K562 (cell line): ENCODE results near the gene NACC1. TPM values are rescaled to one million over a fixed set of nuclear protein-coding genes. Genes with fewer than 3 reads are reported as not detected.

Source experiments
- EP400 ChIP-seq: fragments of 450-650 bp; IDR thresholded peaks from 2 replicates; pipeline ENCODE4 v1.6.1; 2017; ENCODE audit warnings: antibody characterized with exemption, mild to moderate bottlenecking, moderate library complexity
- GATAD2B ChIP-seq: fragments of 450-650 bp; IDR thresholded peaks from 2 replicates; pipeline ENCODE4 v1.6.1; 2017; ENCODE audit warnings: mild to moderate bottlenecking, borderline replicate concordance
- MYNN ChIP-seq, 2 experiments: sonication (generic); formaldehyde crosslinking in 1 of 2; IDR thresholded peaks; 2 replicates each; pipeline versions ENCODE4 v1.5.0 to v1.6.1; 2016 to 2020; ENCODE audit warnings: antibody characterized with exemption in 1 of 2, missing genetic modification reagents in 1 of 2
- POLR3G ChIP-seq: IDR thresholded peaks from 2 replicates; pipeline ENCODE4 v1.6.1; 2011; ENCODE audit not compliant: insufficient read length, insufficient replicate concordance; ENCODE audit errors: extremely low read depth
- SNIP1 ChIP-seq: fragments of 450-650 bp; IDR thresholded peaks from 2 replicates; pipeline ENCODE4 v1.7.1; 2017; ENCODE audit warnings: low read depth, mild to moderate bottlenecking
- TEAD1 ChIP-seq, 2 experiments: fragments of 450-650 bp in 1 of 2; sonication (generic) in 1 of 2; formaldehyde crosslinking; IDR thresholded peaks; 2 replicates each; pipeline versions ENCODE4 v1.4.0 to v1.8.0; 2020 to 2022; ENCODE audit warnings: mild to moderate bottlenecking in 2 of 2, missing genetic modification reagents in 1 of 2
- TFAM ChIP-seq: fragments of 250-450 bp; sonication (Bioruptor Pico); conservative IDR thresholded peaks from 2 replicates; pipeline ENCODE4 v1.5.0; 2021; ENCODE audit warnings: mild to moderate bottlenecking, moderate library complexity
- ZFX ChIP-seq: sonication (generic); formaldehyde crosslinking; IDR thresholded peaks from 2 replicates; pipeline ENCODE4 v1.8.0; 2022; ENCODE audit warnings: mild to moderate bottlenecking, missing genetic modification reagents, moderate library complexity
- ZNF197 ChIP-seq: fragments of 200-800 bp; sonication (Bioruptor generic); IDR thresholded peaks from 2 replicates; pipeline ENCODE4 v1.6.1; 2016; ENCODE audit warnings: low read depth, missing genetic modification characterization, missing compliant biosample characterization
- polyA plus RNA-seq, 8 experiments: library from polyadenylated mRNA; depleted of rRNA in 4 of 8; stranded (reverse) in 5 of 8; unstranded in 3 of 8; fragments of >200 nt; fragmentation: Nextera tagmentation in 2 of 8; fragmentation: Illumina TruSeq in 1 of 8; extraction: Ambion mirVana in 2 of 8; extraction: Trizol in 1 of 8; gene quantifications; 2 replicates each; pipeline versions ENCODE4 v1.2.1 to v1.2.3, GENCODE V29; 2011 to 2014; ENCODE audit warnings: inconsistent platforms in 1 of 8, missing spikeins in 1 of 8
- total RNA-seq, 7 experiments: library from RNA; depleted of rRNA in 6 of 7; stranded (reverse); fragments of >200 nt in 6 of 7; fragmentation: Illumina TruSeq in 2 of 7; extraction: Trizol in 2 of 7; gene quantifications; 2 replicates each; pipeline versions ENCODE4 v1.2.1 to v1.2.3, GENCODE V29; 2011 to 2021; ENCODE audit warnings: low replicate concordance in 1 of 7
- TF ChIP-seq, protein P1 (sequence below), 2 experiments: fragments of 450-650 bp; IDR thresholded peaks; 2 replicates each; pipeline ENCODE4 v1.6.1; 2016; ENCODE audit warnings: mild to moderate bottlenecking in 2 of 2, borderline replicate concordance in 1 of 2, low read depth in 1 of 2, moderate library complexity in 1 of 2
- TF ChIP-seq, protein P2 (sequence below): IDR thresholded peaks from 2 replicates; pipeline ENCODE4 v1.6.1; 2011; ENCODE audit warnings: borderline replicate concordance, low read depth, mild to moderate bottlenecking, moderate library complexity, low read length; ENCODE audit not compliant: insufficient read depth, poor library complexity, severe bottlenecking
- TF ChIP-seq, protein P3 (sequence below): fragments of 250-450 bp; sonication (Bioruptor Pico); IDR thresholded peaks from 2 replicates; pipeline ENCODE4 v1.8.0; 2021; ENCODE audit warnings: borderline replicate concordance, mild to moderate bottlenecking, moderate library complexity; ENCODE audit not compliant: poor library complexity, severe bottlenecking
- TF ChIP-seq, protein P4 (sequence below), 2 experiments: fragments of 450-650 bp; conservative IDR thresholded peaks; 2 replicates each; pipeline ENCODE4 v1.6.1; 2017; ENCODE audit warnings: mild to moderate bottlenecking in 2 of 2, moderate library complexity in 2 of 2

NACC1 gene
- total and polyA plus RNA-seq, 9 of the 15 experiments (the other 6 are each of a cell fraction or from before 2014, with no cell fraction given): 0.04 to 96.6 (median 25.8) TPM

DNA sequence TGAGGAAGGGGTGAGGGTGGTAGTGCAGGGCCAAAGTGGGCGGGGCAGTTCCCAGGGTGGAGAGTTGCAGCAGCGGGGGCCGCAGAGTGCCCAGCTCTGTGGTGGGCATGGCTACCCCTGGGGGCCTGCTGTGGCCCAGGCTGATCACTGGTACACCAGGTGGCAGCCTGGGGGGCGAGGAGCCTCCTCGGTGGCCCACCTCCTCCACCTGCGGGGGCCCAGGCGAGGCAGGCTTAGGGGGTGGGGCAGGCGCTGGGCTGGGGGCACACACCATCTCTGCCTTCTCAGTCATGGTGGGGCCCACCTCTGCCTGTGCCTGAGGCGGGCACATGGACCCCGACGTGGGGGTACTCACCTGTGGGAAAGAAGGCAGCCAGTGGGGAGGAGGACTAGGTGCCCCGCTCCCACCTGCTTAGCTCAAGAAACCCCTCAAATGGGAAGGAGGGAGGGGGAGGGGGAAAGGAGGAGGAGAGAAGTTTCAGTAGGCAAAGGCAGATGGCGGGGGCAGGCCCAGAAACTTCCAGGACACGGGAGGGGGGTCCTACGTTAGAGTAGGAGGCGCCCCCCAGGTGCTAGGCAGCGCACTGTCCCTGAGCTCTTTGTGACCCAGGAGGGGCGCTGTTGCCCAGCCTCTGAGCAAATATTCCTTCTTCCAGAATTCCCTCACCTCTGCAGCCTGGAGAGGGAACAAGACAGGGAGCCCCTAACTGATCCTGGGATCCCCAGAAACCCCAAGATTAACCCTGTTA, 17.0 kb upstream of the NACC1 start (continued):
- TF ChIP-seq, protein P1, sequence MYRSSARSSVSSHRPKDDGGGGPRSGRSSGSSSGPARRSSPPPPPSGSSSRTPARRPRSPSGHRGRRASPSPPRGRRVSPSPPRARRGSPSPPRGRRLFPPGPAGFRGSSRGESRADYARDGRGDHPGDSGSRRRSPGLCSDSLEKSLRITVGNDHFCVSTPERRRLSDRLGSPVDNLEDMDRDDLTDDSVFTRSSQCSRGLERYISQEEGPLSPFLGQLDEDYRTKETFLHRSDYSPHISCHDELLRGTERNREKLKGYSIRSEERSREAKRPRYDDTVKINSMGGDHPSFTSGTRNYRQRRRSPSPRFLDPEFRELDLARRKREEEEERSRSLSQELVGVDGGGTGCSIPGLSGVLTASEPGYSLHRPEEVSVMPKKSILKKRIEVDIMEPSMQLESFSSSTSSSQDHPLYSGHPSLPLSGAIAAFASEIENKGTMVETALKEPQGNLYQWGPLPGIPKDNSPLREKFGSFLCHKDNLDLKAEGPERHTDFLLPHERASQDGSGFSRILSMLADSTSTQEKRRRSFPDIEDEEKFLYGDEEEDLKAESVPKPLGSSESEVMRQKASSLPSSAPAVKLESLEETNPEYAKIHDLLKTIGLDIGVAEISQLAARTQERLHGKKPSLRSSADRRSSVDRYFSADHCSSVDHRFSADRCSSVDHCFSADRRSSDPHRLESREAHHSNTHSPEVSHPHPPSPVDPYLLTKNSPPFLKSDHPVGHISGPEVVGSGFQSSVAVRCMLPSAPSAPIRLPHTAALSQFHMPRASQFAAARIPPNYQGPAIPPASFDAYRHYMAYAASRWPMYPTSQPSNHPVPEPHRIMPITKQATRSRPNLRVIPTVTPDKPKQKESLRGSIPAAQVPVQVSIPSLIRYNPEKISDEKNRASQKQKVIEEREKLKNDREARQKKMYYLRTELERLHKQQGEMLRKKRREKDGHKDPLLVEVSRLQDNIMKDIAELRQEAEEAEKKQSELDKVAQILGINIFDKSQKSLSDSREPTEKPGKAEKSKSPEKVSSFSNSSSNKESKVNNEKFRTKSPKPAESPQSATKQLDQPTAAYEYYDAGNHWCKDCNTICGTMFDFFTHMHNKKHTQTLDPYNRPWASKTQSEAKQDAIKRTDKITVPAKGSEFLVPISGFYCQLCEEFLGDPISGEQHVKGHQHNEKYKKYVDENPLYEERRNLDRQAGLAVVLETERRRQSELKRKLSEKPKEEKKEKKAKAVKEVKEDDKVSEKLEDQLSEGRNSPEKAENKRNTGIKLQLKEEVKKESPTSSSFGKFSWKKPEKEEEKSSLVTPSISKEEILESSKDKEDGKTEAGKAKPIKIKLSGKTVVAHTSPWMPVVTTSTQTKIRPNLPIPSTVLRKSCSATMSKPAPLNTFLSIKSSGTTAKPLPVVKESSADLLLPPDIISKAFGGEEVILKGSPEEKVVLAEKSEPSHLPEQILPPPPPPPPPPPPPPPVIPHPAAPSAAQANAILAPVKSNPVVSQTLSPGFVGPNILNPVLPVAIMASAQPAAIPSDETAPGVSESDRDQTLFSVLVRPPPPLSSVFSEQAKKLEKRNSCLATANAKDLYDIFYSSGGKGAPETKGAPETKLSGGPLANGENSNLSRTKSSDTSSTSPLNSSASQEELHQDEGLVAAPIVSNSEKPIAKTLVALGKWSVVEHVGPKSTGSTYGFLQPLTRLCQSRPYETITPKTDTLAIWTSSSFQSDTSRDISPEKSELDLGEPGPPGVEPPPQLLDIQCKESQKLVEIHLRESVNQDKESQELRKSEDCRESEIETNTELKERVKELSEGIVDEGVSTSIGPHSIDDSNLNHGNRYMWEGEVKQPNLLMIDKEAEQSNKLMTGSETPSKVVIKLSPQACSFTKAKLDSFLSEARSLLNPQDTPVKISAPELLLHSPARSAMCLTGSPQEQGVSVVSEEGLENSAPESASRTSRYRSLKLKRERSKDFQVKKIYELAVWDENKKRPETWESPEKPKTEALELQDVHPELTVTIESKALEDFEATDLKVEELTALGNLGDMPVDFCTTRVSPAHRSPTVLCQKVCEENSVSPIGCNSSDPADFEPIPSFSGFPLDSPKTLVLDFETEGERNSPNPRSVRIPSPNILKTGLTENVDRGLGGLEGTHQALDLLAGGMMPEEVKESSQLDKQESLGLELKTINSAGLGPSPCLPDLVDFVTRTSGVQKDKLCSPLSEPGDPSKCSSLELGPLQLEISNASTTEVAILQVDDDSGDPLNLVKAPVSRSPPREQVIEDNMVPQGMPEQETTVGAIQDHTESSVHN (IDR thresholded peaks at IDR 0.05; ENCODE audit: borderline replicate concordance in 1 of 2, low read depth in 1 of 2): no peak
- TF ChIP-seq GATAD2B (no peak), ZNF197 (CRISPR knock-in tag) (no peak), TFAM (no peak), POLR3G (no peak), SNIP1 (no peak), ZFX (CRISPR knock-in tag) (no peak; the same call in 1 of the 2 replicates), MYNN (IDR thresholded peaks at IDR 0.05) (0 out of 2 replicates have a peak, but pooled peaks have one; percentile 20), MYNN (CRISPR knock-in tag; IDR thresholded peaks at IDR 0.05) (no peak), TEAD1 (CRISPR knock-in tag; IDR thresholded peaks at IDR 0.05) (no peak), EP400 (0 out of 2 replicates have a peak, but pooled peaks have one; percentile 35)
- TF ChIP-seq, protein P2, sequence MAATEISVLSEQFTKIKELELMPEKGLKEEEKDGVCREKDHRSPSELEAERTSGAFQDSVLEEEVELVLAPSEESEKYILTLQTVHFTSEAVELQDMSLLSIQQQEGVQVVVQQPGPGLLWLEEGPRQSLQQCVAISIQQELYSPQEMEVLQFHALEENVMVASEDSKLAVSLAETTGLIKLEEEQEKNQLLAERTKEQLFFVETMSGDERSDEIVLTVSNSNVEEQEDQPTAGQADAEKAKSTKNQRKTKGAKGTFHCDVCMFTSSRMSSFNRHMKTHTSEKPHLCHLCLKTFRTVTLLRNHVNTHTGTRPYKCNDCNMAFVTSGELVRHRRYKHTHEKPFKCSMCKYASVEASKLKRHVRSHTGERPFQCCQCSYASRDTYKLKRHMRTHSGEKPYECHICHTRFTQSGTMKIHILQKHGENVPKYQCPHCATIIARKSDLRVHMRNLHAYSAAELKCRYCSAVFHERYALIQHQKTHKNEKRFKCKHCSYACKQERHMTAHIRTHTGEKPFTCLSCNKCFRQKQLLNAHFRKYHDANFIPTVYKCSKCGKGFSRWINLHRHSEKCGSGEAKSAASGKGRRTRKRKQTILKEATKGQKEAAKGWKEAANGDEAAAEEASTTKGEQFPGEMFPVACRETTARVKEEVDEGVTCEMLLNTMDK: peak; percentile 84
- TF ChIP-seq, protein P3, sequence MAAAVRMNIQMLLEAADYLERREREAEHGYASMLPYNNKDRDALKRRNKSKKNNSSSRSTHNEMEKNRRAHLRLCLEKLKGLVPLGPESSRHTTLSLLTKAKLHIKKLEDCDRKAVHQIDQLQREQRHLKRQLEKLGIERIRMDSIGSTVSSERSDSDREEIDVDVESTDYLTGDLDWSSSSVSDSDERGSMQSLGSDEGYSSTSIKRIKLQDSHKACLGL (CRISPR knock-in tag): no peak
- TF ChIP-seq, protein P4, sequence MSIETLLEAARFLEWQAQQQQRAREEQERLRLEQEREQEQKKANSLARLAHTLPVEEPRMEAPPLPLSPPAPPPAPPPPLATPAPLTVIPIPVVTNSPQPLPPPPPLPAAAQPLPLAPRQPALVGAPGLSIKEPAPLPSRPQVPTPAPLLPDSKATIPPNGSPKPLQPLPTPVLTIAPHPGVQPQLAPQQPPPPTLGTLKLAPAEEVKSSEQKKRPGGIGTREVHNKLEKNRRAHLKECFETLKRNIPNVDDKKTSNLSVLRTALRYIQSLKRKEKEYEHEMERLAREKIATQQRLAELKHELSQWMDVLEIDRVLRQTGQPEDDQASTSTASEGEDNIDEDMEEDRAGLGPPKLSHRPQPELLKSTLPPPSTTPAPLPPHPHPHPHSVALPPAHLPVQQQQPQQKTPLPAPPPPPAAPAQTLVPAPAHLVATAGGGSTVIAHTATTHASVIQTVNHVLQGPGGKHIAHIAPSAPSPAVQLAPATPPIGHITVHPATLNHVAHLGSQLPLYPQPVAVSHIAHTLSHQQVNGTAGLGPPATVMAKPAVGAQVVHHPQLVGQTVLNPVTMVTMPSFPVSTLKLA (conservative IDR thresholded peaks at IDR 0.05): 0 out of 4 replicates have a peak, but pooled peaks of 1 of the 2 experiments have one; percentile 23
